OCI-LY1 (cell line): Measurements from ENCODE around the gene AHI1.
"Not testable (repeated sequence)": the region's sequence is repeated elsewhere in the genome, so short reads cannot be mapped to it uniquely, and the experiment has no call there.

Source experiments
- H2AFZ ChIP-seq: fragments of 200-600 bp; sonication (generic), shearing (Covaris generic); 2 replicates; pipeline ENCODE4 v1.6.0; 2014; ENCODE audit warnings: antibody characterized with exemption, mild to moderate bottlenecking, low read length
- H3F3A ChIP-seq: fragments of 200-600 bp; sonication (generic), shearing (Covaris generic); 2 replicates; pipeline ENCODE4 v1.6.0; 2014; ENCODE audit warnings: mild to moderate bottlenecking, antibody characterized with exemption, low read length, moderate library complexity; ENCODE audit not compliant: insufficient read depth
- H3K27ac ChIP-seq: fragments of 200-600 bp; sonication (generic); 2 replicates; pipeline ENCODE4 v1.5.1; 2014; ENCODE audit warnings: low read length, mixed run types, mild to moderate bottlenecking, low read depth; ENCODE audit not compliant: poor library complexity, severe bottlenecking
- H3K27me3 ChIP-seq: fragments of 200-600 bp; sonication (generic); 2 replicates; pipeline ENCODE4 v1.6.0; 2014; ENCODE audit warnings: antibody characterized with exemption, mild to moderate bottlenecking, low read length, moderate library complexity; ENCODE audit not compliant: insufficient read depth
- H3K36me3 ChIP-seq: fragments of 200-600 bp; sonication (generic); 2 replicates; pipeline ENCODE4 v1.6.1; 2014; ENCODE audit warnings: mild to moderate bottlenecking, antibody characterized with exemption, low read length, moderate library complexity, mixed read lengths; ENCODE audit not compliant: insufficient read depth
- H3K4me1 ChIP-seq: fragments of 200-600 bp; sonication (generic); 2 replicates; pipeline ENCODE4 v1.5.1; 2014; ENCODE audit warnings: mild to moderate bottlenecking, low read length, moderate library complexity; ENCODE audit not compliant: insufficient read depth, severe bottlenecking
- H3K4me2 ChIP-seq: fragments of 200-600 bp; sonication (generic), shearing (Covaris generic); 2 replicates; pipeline ENCODE4 v1.6.1; 2014; ENCODE audit warnings: low read length
- H3K4me3 ChIP-seq: fragments of 200-600 bp; sonication (generic); 2 replicates; pipeline ENCODE4 v1.5.1; 2014; ENCODE audit warnings: low read length, low read depth, mild to moderate bottlenecking, mixed read lengths; ENCODE audit not compliant: poor library complexity, severe bottlenecking
- H3K79me2 ChIP-seq: fragments of 200-600 bp; shearing (Covaris generic); 2 replicates; pipeline ENCODE4 v1.6.1; 2016; ENCODE audit warnings: mixed run types, low read length, mixed read lengths; ENCODE audit not compliant: insufficient read depth
- H3K9ac ChIP-seq: fragments of 200-600 bp; sonication (generic), shearing (Covaris generic); 2 replicates; pipeline ENCODE4 v1.6.1; 2014; ENCODE audit warnings: mild to moderate bottlenecking, low read length, mixed read lengths
- H3K9me2 ChIP-seq: fragments of 200-600 bp; sonication (generic), shearing (Covaris generic); 2 replicates; pipeline ENCODE4 v1.6.1; 2014; ENCODE audit warnings: low read depth, mild to moderate bottlenecking, low read length, mixed read lengths
- H3K9me3 ChIP-seq: fragments of 200-600 bp; shearing (Covaris generic); 2 replicates; pipeline ENCODE4 v1.6.1; 2014; ENCODE audit warnings: low read length, mixed read lengths
- H4K20me1 ChIP-seq: fragments of 200-600 bp; sonication (generic), shearing (Covaris generic); 2 replicates; pipeline ENCODE4 v1.6.0; 2016; ENCODE audit warnings: mild to moderate bottlenecking, low read length; ENCODE audit not compliant: insufficient read depth
- EZH2 ChIP-seq: fragments of 200-600 bp; sonication (generic), shearing (Covaris generic); IDR thresholded peaks from 2 replicates; pipeline ENCODE4 v1.8.0; 2017; ENCODE audit warnings: borderline replicate concordance, mixed run types, mild to moderate bottlenecking, antibody characterized with exemption, low read length, moderate library complexity, mixed read lengths
- TF ChIP-seq, protein P1 (sequence below): fragments of 200-600 bp; sonication (generic), shearing (Covaris generic); IDR thresholded peaks from 2 replicates; pipeline ENCODE4 v1.5.1; 2017; ENCODE audit warnings: mild to moderate bottlenecking, antibody characterized with exemption, low read length, moderate library complexity, mixed read lengths

Gene AHI1

DNA sequence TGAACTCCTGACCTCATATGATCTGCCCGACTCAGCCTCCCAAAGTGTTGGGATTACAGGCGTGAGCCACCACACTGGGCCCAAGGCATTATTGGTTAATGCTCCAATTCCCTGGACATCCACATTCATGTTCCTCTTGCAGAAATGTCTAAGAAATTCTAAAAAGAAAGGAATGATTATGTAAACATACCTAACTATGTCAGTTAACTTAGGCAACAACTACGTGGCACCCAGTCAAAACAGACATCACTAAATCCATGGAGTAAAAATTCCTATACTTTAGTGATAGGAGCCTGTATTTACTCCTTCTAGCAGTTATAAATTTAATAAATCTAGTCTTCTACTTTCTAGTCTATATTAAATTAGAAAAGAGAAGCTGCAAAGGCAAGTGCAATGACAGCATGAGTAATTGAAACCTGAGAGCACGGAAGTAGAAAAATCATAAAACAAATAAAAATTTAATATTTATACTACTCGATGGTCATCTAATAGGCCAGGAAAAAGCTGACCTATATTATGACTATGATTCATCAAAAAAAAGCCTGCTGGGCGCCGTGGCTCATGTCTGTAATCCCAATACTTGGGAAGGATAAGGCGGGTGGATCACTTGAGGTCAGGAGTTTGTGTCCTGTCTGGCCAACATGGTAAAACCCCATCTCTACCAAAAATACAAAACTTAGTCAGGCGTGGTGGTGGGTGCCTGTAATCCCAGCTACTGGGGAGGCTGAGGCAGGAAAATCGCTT, 4.2 kb downstream of the AHI1 start:
- Histone ChIP-seq H3K4me2 (no peak overlapping the region), H3F3A (0 out of 2 replicates have a peak, but pooled peaks cover 4% of the 10 kb centered on the region), H3K27ac (no peak overlapping the region), H2AFZ (no peak overlapping the region), H3K9me2 (no peaks in the 10 kb centered on the region), H3K36me3 (peaks cover 26% of the 10 kb centered on the region), H3K9ac (no peak overlapping the region), H4K20me1 (no peaks in the 10 kb centered on the region), H3K9me3 (no peaks in the 10 kb centered on the region), H3K4me3 (no peak overlapping the region), H3K27me3 (no peaks in the 10 kb centered on the region), H3K4me1 (peaks cover 29% of the 10 kb centered on the region), H3K79me2 (0 out of 2 replicates have a peak, but pooled peaks cover 4% of the 10 kb centered on the region)
- TF ChIP-seq, protein P1, sequence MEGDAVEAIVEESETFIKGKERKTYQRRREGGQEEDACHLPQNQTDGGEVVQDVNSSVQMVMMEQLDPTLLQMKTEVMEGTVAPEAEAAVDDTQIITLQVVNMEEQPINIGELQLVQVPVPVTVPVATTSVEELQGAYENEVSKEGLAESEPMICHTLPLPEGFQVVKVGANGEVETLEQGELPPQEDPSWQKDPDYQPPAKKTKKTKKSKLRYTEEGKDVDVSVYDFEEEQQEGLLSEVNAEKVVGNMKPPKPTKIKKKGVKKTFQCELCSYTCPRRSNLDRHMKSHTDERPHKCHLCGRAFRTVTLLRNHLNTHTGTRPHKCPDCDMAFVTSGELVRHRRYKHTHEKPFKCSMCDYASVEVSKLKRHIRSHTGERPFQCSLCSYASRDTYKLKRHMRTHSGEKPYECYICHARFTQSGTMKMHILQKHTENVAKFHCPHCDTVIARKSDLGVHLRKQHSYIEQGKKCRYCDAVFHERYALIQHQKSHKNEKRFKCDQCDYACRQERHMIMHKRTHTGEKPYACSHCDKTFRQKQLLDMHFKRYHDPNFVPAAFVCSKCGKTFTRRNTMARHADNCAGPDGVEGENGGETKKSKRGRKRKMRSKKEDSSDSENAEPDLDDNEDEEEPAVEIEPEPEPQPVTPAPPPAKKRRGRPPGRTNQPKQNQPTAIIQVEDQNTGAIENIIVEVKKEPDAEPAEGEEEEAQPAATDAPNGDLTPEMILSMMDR = no peak
- TF ChIP-seq EZH2 = no peak

DNA sequence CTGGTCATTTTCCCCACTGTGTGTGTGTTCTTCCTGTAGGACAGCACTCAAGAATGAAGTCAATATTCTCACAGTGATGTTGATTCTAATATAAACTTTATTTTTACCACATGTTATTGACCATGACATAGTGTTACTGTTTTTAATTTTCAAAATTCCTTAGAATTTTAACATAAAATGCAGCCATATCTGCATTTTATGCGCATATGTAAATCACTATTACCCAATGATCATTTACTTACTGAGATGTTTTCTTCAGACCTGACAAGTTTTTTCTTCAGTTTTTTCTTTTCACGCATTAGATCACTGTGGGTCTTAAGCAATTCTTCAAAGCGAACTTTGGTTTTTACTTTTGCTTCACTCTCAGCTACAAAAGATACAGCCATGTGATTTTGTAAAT, 7.2 kb downstream of the AHI1 start:
- Histone ChIP-seq H3K27me3 (no peaks in the 10 kb centered on the region), H3F3A (no peaks in the 10 kb centered on the region), H4K20me1 (no peaks in the 10 kb centered on the region), H3K9me3 (0 out of 2 replicates have a peak, but pooled peaks cover 3% of the 10 kb centered on the region), H3K4me2 (no peak overlapping the region), H3K36me3 (peaks cover 48% of the 10 kb centered on the region), H3K4me1 (peaks cover 10% of the 10 kb centered on the region), H3K9me2 (no peaks in the 10 kb centered on the region), H3K79me2 (no peaks in the 10 kb centered on the region), H2AFZ (no peak overlapping the region), H3K27ac (no peak overlapping the region), H3K9ac (no peak overlapping the region), H3K4me3 (no peak overlapping the region)
- no peak for TF ChIP-seq EZH2
- TF ChIP-seq, protein P1 = no peak

- no peaks in the 10 kb centered on the region for H3K27me3 ChIP-seq
- no peaks in the 10 kb centered on the region for H3K79me2 ChIP-seq
- H3K27ac ChIP-seq = no peak overlapping the region
- H3K9ac ChIP-seq = no peak overlapping the region
- H3F3A ChIP-seq = no peaks in the 10 kb centered on the region
- no peak overlapping the region for H2AFZ ChIP-seq
- TF ChIP-seq, protein P1 = no peak
- H4K20me1 ChIP-seq = no peaks in the 10 kb centered on the region
- no peak overlapping the region for H3K4me2 ChIP-seq
- no peaks in the 10 kb centered on the region for H3K9me2 ChIP-seq
- peaks cover 8% of the 10 kb centered on the region for H3K9me3 ChIP-seq
- H3K4me1 ChIP-seq = no peaks in the 10 kb centered on the region
- H3K4me3 ChIP-seq = no peak overlapping the region
- peaks cover 57% of the 10 kb centered on the region for H3K36me3 ChIP-seq
Observed at GRCh38 chr6:135488023-135488422, 9.5 kb downstream of the AHI1 start.

DNA sequence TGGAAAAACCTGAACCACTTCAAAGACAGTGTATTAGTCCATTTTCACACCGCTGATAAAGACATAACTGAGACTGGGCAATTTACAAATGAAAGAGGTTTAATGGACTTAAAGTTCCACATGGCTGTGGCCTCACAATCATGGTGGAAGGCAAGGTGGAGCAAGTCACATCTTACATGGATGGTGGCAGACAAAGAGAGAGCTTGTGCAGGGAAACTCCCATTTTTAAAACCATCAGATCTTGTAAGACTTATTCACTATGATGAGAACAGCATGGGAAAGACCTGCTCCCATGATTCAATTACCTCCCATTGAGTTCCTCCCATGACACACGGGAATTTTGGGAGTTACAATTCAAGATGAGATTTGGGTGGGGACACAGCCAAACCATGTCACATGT, 13.6 kb downstream of the AHI1 start:
- H2AFZ ChIP-seq, H3K4me1 ChIP-seq, H3K9ac ChIP-seq, H4K20me1 ChIP-seq, H3K27me3 ChIP-seq, H3K79me2 ChIP-seq, H3K27ac ChIP-seq, H3K9me2 ChIP-seq, H3K4me3 ChIP-seq, H3F3A ChIP-seq, H3K4me2 ChIP-seq: not testable (repeated sequence)
- H3K36me3 ChIP-seq = peaks cover 67% of the 10 kb centered on the region
- peaks cover 27% of the 10 kb centered on the region for H3K9me3 ChIP-seq
